ENCODE measurements around the gene IDI2.

GRCh38 chr10:1070919-1071318 is 45.3 kb upstream of the IDI2 start:
- TF ChIP-seq EZH2 (IDR thresholded peaks at IDR 0.05; ENCODE audit: borderline replicate concordance, low read depth, low read length, severe bottlenecking) (no peak), CTCF (IDR thresholded peaks at IDR 0.05; ENCODE audit: borderline replicate concordance, extremely low read depth, low read length, poor library complexity, severe bottlenecking) (no peak)

Data from DND-41 (cell line).